Peyer's patch (tissue), 4 donors: ENCODE measurements around the gene TADA2B.

Source experiments
- POLR2A ChIP-seq, 2 donors: fragments of 450-650 bp; IDR thresholded peaks; one replicate each; pipeline ENCODE4 v1.5.1; 2017; ENCODE audit warnings: antibody characterized with exemption in 2 of 2, mild to moderate bottlenecking in 2 of 2, moderate library complexity in 2 of 2
- TF ChIP-seq, protein P1 (sequence below), 6 experiments: fragments of 450-650 bp in 4 of 6; fragments of 200-600 bp in 2 of 6; sonication (generic) in 1 of 6; IDR thresholded peaks; one replicate each; pipeline ENCODE4 v1.5.1; 2017 to 2019; ENCODE audit warnings: antibody characterized with exemption in 6 of 6, mild to moderate bottlenecking in 3 of 6, moderate library complexity in 1 of 6

DNA sequence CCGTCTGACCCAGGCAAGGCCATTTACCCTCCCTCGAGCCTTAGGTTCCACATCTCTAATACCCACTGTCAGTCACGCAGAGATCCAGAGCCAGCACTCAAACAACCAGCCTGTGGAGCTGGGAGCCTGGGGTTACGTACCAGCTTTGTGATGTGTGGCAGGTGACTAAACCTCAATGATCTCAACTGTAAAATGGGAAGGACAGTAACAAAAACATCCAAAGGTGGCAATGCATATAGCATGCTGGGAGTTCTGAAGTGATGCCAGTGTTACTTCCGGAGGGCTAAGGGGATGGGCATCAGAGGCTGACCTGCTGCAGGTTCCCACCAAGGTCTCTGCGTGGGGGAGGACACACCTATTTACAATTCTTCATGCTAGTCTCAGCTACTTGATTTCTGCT is 18.6 kb downstream of the TADA2B start:
- TF ChIP-seq, protein P1, sequence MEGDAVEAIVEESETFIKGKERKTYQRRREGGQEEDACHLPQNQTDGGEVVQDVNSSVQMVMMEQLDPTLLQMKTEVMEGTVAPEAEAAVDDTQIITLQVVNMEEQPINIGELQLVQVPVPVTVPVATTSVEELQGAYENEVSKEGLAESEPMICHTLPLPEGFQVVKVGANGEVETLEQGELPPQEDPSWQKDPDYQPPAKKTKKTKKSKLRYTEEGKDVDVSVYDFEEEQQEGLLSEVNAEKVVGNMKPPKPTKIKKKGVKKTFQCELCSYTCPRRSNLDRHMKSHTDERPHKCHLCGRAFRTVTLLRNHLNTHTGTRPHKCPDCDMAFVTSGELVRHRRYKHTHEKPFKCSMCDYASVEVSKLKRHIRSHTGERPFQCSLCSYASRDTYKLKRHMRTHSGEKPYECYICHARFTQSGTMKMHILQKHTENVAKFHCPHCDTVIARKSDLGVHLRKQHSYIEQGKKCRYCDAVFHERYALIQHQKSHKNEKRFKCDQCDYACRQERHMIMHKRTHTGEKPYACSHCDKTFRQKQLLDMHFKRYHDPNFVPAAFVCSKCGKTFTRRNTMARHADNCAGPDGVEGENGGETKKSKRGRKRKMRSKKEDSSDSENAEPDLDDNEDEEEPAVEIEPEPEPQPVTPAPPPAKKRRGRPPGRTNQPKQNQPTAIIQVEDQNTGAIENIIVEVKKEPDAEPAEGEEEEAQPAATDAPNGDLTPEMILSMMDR (IDR thresholded peaks at IDR 0.05), result no peak
- no peak for TF ChIP-seq POLR2A (IDR thresholded peaks at IDR 0.05)
